Activated T-cell treated with anti-CD3 and anti-CD28 coated beads, Interleukin-2, amount 50 U/mL, for 1 hour (primary cell): ENCODE results near the gene ELMO1.

Experiments used
- DNase-seq: peaks from one replicate; pipeline ENCODE4 v3.0.0-alpha.2; 2020

Gene ELMO1

DNA sequence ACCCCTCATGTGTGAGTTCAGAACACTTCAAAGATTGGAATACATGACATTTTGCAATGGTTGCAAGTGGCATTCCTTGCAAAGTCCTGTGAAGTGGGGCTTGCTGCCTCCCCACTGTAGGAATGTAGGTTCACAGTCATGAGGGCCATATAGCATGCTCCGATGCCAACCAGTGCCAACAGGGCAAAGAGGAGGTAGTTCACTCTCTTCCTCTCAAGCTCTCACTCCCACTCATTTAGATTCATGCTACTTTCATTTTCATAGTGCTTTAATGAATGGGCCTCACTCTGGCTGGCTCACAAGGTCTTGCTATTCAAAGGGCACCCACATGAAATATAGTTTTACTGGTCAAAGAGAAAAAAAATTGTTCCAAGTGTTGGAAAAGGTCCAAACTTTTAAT is 554.5 kb downstream of the ELMO1 start:
- DNase-seq, result no peak

- no peak for DNase-seq
Measured at GRCh38 chr7:36889182-36889581, 559.5 kb downstream of the ELMO1 start.

DNA sequence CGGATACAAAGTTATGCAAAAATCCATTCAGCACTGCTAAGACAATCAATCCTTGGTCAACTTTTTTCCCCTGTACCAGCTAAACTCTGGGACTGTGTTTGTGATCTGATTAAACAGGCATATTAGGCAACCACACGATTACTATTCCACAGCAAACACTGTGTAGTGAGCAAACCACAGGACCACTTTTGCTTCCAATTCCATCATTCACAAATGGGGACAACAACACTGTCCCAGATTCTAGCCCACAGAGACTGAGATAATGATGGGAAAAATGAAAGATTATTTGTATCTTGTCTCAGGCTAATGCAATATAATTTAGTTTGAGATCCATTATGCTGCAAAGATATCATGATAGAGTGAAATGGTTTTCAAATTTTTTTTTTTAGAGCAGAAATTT is 560.7 kb downstream of the ELMO1 start:
- DNase-seq, result no peak

DNA sequence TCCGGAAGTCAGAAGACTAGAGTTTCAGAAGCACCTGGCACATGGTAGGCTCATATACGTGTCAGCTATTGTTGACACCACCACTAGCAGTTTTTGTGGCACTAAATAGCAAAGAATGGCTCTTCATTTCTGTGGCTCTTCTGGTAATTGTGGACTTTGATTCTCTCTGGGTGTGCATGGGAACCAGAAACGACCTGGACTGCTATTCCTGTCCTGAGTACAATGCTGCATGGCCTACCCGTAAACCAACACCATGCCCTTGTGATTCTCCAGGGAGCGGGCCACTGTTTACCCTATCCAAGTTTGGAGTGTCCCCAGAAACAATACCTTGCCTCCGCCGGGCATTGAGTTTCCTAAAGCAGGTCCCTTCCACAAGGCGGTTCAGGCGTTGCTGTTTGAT is 561.4 kb downstream of the ELMO1 start:
- no peak for DNase-seq

GRCh38 chr7:36884910-36885309 is 563.8 kb downstream of the ELMO1 start:
- no peak for DNase-seq

DNA sequence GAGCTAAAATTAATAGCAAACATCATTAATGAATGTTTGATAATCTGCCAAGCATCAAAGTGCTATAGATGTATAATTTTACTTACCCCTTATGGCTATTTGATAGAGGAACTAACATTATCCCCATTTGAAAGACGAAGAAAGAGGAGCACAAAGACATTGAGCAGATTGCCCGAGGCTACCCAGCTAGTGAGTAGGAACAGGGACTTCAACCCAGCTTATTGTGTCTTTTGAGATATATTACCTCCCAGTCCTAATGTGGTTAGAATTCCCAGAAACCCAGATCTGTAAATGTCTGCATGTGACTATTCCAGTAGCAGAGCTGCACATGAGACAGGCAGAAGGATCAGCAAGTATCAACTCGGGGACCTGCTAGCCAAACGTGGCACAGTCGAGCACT is 564.3 kb downstream of the ELMO1 start:
- no peak for DNase-seq

- DNase-seq, result no peak
Measured at GRCh38 chr7:36881233-36881874, 567.3 kb downstream of the ELMO1 start.

DNA sequence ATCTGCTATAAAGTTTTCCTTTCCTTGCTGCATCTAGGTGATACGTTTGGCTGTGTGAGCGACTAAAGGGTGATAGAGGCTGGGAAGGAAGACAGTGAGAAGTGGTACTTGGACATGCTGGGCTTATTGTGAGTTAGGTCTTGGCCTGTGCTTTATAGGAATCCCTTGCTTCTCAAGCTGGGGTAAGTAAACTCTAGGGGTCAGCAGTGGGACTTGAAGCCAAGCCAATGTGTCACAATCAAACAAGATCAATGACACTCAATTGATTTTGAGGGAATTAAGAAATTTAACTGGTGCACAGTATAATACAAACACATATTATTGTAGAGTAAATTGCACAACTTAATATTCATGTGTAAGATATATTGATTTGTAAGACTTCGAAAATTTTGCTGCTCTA is 568.6 kb downstream of the ELMO1 start:
- no peak for DNase-seq

- DNase-seq, result no peak
Measured at GRCh38 chr7:36879021-36879420, 569.6 kb downstream of the ELMO1 start.

DNA sequence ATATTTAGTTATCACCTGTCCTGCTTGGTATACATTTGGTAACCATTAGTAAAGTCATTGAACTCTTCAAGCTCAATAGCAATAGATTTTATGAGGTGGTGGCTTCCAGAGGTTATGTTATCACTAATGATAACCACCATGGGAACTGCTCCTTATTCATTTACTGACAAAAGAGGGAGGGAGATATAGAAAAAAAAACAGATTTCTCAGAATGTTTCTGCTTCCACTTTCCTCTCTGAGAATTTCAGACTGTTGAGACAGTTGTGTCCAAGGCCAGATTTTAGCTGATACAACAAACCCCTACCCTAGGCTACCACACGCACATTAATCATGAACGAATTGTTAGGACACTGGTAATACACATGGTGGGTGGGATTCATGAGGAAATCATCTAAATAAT is 570.4 kb downstream of the ELMO1 start:
- DNase-seq, result no peak

DNA sequence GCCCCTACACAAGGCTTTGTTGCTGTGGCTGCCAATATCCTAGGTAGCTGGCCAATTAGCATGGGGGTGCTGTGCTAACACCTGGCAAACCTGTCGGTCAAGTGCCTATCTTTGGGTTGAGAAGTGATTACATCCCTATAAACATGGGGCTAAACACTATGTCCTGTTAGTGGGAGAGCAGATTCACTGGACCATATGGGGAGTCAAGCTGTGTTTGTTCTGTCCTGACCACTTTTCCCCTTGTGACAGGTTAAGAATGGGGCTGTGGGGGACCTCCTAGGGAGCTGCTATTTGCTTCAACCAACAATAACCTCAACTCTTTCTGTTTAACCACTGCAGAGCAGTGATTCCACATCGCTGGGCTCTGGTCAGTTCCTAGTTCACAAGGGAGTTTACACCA is 572.9 kb downstream of the ELMO1 start:
- no peak for DNase-seq

- DNase-seq, result no peak
Measured at GRCh38 chr7:36874041-36874440, 574.6 kb downstream of the ELMO1 start.

DNA sequence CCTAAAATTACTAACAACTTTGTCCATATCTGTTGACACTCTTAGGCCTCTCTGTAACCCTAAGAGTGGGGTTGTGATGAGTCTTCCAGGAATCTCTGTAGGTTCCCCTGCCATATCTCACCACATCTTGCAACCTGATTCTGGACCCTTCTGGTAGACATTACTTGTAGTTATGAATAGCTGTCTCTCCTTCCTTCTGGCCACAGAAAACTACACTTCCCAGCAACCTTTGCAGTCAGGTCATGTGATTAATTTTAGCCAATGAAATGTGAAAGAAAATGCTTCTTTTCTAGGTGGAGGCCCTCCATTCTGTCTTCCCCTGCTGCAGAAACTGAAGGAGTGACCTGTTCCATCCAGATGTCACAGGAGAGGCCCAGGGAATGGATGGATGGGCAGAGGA is 576.8 kb downstream of the ELMO1 start:
- DNase-seq, result no peak

- DNase-seq, result no peak
Measured at GRCh38 chr7:36871355-36871738, 577.3 kb downstream of the ELMO1 start.

DNA sequence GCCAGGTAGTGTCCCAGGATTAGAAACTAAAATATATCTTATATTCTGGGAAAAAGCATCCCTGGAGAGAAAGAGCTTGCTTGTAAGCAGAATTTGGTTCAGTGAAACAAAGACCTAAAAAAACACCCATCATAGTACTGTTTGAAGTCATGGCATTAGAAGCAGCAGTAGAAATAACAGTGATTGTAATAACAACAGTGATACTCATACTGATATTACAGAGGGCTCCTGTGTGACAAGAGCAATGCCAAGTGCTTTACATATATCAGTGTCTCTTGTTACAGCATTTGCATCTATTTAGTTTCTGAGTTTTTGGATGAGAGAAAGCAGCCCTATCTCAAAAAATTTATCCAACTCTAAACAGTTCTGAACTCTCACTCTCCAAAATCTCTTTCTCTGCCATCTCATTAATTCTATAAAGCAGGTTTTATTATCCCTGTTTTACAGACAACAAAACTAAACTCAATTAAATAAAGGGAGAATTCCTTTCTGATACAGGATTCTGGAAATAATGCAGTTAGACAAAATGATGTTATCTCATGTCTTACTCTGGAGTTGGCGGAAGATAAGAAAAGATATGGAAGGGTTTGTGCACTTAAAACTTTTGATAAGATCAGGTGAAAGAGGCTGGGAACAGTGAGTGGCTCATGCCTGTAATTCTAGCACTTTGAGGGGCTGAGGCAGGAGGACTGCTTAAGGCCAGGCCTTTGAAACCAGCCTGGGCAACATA is 577.9 kb downstream of the ELMO1 start:
- DNase-seq, result no peak

GRCh38 chr7:36868727-36869411 is 579.8 kb downstream of the ELMO1 start:
- no peak for DNase-seq

GRCh38 chr7:36865019-36865418 is 583.6 kb downstream of the ELMO1 start:
- no peak for DNase-seq

GRCh38 chr7:36863901-36864701 is 584.6 kb downstream of the ELMO1 start:
- no peak for DNase-seq

GRCh38 chr7:36862771-36863261 is 585.8 kb downstream of the ELMO1 start:
- DNase-seq, result no peak

GRCh38 chr7:36861656-36862055 is 587.0 kb downstream of the ELMO1 start:
- no peak for DNase-seq

GRCh38 chr7:36860681-36861080 is 588.0 kb downstream of the ELMO1 start:
- no peak for DNase-seq

GRCh38 chr7:36855330-36855729 is 593.3 kb downstream of the ELMO1 start:
- no peak for DNase-seq

- no peak for DNase-seq
Measured at GRCh38 chr7:36854652-36855051, 594.0 kb downstream of the ELMO1 start.
